Epithelial cell of proximal tubule (primary cell): ENCODE data around the gene EGFL6. TPM values are rescaled to one million over a fixed set of nuclear protein-coding genes. Genes with fewer than 3 reads are reported as not detected.

Experiments
- DNase-seq: peaks from one replicate; pipeline ENCODE4 v3.0.0-alpha.2; 2011; ENCODE audit warnings: low read depth
- H3K4me3 ChIP-seq: 2 replicates; pipeline ENCODE4 v1.5.1; 2011; ENCODE audit warnings: low read depth, mild to moderate bottlenecking, low read length
- total RNA-seq: library from RNA; depleted of rRNA; stranded (reverse); fragments of >200 nt; gene quantifications from 2 replicates; pipeline ENCODE4 v1.2.3, GENCODE V29; 2015
- TF ChIP-seq, protein P1 (sequence below): conservative IDR thresholded peaks from 2 replicates; pipeline ENCODE4 v1.5.1; 2012; ENCODE audit warnings: low read depth, mild to moderate bottlenecking, low read length

Gene EGFL6
- total RNA-seq, 1 donor from 2014 or later, result not detected

DNA sequence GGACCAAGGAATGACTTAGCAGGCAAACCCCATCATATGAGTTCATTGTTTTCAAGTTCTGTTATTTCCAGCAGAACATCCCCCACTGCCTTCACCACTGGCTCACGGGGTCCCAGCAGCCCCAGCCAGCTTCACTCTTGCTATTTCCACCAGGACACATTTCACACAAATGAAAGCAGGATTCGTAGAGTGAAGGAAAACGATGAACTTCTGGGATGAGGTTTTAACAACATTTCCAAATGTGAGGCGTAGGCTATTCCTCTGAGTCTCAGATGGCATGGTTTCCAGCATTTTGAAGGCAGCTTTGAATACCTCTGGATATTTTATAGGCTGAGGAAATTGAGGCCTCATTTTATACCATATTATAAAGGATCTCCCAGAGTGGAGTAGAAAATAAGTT is 32.9 kb upstream of the EGFL6 start:
- TF ChIP-seq, protein P1, sequence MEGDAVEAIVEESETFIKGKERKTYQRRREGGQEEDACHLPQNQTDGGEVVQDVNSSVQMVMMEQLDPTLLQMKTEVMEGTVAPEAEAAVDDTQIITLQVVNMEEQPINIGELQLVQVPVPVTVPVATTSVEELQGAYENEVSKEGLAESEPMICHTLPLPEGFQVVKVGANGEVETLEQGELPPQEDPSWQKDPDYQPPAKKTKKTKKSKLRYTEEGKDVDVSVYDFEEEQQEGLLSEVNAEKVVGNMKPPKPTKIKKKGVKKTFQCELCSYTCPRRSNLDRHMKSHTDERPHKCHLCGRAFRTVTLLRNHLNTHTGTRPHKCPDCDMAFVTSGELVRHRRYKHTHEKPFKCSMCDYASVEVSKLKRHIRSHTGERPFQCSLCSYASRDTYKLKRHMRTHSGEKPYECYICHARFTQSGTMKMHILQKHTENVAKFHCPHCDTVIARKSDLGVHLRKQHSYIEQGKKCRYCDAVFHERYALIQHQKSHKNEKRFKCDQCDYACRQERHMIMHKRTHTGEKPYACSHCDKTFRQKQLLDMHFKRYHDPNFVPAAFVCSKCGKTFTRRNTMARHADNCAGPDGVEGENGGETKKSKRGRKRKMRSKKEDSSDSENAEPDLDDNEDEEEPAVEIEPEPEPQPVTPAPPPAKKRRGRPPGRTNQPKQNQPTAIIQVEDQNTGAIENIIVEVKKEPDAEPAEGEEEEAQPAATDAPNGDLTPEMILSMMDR, result no peak
- H3K4me3 ChIP-seq, result no peak overlapping the region

DNA sequence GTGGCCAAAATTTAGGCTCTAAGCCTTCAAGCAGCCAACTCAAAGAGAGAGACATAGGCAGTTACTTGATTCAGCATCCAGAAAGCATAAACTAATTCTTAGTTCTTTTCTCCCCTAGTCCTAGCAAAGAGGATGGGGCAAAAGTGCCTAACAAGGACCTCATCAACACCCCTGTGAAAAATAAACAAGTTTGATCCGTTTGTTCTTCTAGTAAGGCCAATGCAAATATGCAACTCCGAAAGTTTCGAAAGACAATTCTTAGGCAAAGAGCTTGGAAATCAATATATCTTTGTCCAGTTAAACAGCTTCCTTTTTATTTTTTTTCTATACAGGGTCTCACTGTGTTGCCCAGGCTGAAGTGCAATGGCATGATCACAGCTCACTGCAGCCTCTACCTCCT is 31.0 kb upstream of the EGFL6 start:
- no peak overlapping the region for H3K4me3 ChIP-seq
- TF ChIP-seq, protein P1, result no peak
- no peak for DNase-seq

More for the DNA sequence above, 32.9 kb upstream of the EGFL6 start:
- DNase-seq, result no peak

DNA sequence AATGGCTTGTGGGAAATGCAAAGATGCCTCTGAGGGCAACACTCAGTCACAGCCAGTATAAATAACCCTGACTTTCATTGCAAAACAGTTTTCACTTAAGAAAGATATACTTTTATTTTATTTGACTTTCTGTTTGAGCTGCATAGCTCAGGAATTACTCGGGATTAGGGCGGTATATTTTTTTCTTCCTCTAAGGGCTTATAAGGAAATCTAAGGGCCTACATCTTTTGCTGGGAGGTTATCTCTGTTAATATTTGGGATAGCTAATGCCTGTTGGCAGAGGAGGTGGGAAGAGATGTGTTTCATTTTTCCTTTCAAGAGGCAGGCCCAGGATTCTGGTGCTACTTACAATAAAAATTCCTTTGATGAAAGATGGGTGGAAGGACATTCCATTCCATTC is 28.8 kb upstream of the EGFL6 start:
- no peak for DNase-seq
- H3K4me3 ChIP-seq, result no peak overlapping the region
- TF ChIP-seq, protein P1, result no peak

DNA sequence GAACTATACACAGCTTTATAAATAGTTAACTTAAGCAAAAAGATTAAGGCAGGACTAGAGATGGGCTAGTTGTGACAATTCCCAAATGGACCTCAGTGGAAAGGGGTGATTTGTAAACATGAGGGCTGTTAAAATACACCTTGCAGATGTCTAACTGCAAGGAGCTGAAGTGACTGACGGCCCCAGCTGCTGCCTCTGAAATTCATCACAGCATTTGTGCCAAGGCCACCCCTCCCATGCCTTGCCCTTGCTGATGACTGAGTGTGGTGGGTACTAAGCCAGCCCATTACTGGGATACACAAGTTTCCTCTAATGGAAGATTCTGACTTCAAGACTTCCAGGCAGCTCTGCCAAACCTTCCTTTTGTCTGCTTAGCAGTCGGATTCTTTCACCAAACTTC is 23.7 kb upstream of the EGFL6 start:
- TF ChIP-seq, protein P1, result no peak
- DNase-seq, result no peak
- H3K4me3 ChIP-seq, result no peak overlapping the region

DNA sequence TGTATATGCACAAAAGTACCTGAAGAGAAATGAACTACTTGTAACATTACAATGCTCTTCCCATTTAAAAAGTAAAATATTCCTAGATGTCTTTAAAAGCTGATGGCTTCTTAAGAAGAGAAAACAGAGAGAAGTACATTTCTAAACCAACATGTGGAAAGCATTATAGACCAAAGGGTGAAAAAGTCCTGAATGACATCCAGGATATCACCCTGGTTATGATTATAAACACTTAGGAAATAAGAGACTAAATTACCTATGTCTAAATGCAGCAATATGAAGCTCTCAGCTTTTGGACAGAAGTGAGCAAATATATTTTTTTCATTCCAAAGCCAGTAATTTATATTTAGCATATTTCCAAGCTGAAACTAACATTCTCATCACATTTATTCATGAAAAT is 21.7 kb upstream of the EGFL6 start:
- DNase-seq, result no peak
- TF ChIP-seq, protein P1, result no peak
- no peak overlapping the region for H3K4me3 ChIP-seq

DNA sequence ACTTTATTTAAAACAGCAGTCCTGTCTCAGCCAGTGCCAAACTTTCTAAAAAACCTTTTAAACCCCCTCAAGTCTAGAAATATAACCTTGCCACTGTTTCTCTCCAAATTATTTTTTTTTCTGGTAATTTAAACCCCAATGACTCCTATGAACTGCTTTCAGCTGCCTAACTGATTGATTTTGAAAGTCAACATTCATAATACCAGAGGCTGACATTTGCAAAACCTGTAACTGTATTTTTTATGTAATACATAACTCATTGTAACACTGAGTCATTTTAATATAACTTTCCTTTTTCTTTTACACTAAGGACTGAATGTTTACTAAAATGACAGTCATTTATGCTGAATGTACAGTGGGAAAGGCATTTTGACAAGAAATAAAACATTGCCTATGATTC is 19.1 kb upstream of the EGFL6 start:
- TF ChIP-seq, protein P1, result no peak
- DNase-seq, result no peak
- H3K4me3 ChIP-seq, result no peak overlapping the region

DNA sequence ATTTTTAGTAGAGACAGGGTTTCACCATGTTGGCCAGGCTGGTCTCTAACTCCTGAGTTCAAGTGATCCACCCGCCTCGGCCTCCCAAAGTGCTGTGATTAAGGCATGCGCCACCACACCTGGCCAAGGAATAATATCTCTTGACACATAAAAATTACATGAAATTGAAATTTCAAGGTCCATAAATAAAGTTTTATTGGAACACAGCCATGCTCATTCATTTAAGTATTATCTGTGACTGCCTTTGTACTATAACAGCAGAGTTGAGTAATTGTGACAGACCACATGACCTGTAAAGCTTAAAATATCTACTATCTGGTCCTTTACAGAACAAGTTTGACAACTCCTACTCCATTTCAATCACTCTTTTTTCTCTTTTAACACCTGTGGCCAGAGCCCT is 17.8 kb upstream of the EGFL6 start:
- TF ChIP-seq, protein P1, result no peak
- no peak overlapping the region for H3K4me3 ChIP-seq
- DNase-seq, result no peak
